GM21526 (cell line): ENCODE measurements around the gene BARX2.

Experiments
- ATAC-seq: cut with Tn5 transposase; IDR thresholded peaks from one replicate; pipeline ENCODE4 v1.9.1; 2021; ENCODE audit warnings: moderate library complexity; ENCODE audit not compliant: unreplicated experiment, low FRiP score

BARX2 gene

DNA sequence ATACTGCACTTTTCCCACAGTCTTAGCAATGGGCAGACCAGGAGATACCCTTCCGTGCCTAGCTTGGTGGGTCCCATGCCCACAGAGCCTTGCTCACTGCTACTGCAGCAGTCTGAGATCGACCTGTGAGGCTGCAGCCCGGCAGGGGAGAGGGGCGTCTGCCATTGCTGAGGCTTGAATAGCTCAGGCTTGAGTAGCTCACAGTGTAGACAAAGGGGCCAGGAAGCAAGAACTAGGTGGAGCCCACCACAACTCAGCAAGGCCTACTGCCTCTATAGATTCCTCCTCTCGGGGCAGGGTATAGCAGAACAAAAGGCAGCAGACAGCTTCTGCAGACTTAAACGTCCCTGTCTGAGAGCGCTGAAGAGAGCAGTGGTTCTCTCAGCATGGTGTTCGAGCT is 118.1 kb downstream of the BARX2 start:
- ATAC-seq: no peak
